LNCaP clone FGC (cell line): ENCODE data around the gene STK32C.
A peak's percentile ranks its signal among the peaks of the same experiment; 100 is the strongest.
"Not testable (repeated sequence)": the region's sequence is repeated elsewhere in the genome, so short reads cannot be mapped to it uniquely, and the experiment has no call there.

Experiments
- DNase-seq: peaks from one replicate; pipeline ENCODE4 v3.0.0-alpha.2; 2011; ENCODE audit warnings: low read depth
- H3K4me3 ChIP-seq: 2 replicates; pipeline ENCODE4 v1.5.1; 2011; ENCODE audit warnings: mild to moderate bottlenecking, low read depth, low read length, control low read depth
- CTCF ChIP-seq: IDR thresholded peaks from 2 replicates; pipeline ENCODE4 v1.5.1; 2012; ENCODE audit warnings: mild to moderate bottlenecking; ENCODE audit not compliant: control insufficient read depth, insufficient read depth; ENCODE audit errors: extremely low read depth

STK32C gene

DNA sequence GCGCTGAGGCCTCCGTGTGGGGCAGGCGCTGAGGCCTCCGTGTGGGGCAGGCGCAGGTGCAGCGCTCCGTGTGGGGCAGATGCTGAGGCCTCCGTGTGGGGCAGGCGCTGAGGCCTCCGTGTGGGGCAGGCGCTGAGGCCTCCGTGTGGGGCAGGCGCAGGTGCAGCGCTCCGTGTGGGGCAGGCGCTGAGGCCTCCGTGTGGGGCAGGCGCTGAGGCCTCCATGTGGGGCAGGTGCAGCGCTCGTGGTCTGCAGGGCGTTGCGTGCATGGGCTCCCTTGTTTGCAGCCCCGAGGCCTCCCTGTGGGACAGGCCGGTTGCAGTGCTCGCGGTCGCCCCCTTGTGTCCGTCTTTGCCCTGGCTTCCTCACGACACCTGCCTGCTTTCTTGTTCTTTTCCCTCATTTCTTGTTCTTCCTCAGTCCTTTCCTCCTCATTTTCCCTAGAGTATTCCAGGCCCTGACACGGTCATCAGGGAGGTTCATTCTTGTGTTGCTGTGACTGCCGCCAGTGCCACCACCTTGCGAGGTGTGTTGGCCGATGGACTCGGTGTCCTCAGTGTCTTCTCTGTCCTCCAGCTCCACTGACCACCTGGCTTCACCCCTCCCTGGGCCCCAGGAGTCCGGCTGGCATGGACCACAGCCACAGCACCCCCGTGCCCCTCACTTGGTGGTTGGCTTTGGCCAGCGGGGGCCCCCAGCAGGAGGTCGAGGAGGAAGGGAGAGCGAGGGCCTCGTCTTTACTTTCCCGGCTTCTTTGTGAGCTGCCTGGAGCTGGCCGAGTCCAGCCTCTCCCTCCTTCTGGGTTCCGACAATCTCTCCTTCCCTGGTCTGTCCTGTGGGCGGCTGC is 44.9 kb upstream of the STK32C start:
- not testable (repeated sequence) for H3K4me3 ChIP-seq, DNase-seq
- TF ChIP-seq CTCF, result peak; percentile 96

- TF ChIP-seq CTCF, result no peak
- H3K4me3 ChIP-seq, result no peak overlapping the region
- no peak for DNase-seq
These were observed 43.9 kb upstream of the STK32C start for GRCh38 chr10:132351611-132352010.

DNA sequence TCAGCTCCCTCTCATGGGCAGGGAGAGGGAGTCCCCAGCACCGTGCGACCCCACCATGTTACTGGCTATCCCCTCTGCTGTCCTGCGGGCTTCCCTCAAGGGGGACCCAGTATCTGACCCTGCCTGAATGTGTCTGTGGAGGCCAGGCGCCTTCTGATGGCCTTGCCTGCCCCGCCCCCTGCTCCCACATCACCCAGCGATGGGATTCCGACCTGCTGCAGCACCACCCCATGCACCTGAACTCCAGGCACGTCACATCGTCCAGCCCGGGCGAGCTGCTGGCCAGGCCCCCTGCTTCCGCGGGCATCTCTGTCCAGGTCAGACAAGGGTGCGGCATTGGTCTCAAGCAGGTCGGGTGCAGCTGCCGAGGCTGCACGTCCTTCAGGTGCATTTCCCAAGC is 43.2 kb upstream of the STK32C start:
- H3K4me3 ChIP-seq, result no peak overlapping the region
- no peak for DNase-seq
- TF ChIP-seq CTCF, result no peak

- TF ChIP-seq CTCF, result no peak
- DNase-seq, result no peak
- no peak overlapping the region for H3K4me3 ChIP-seq
These were observed 42.6 kb upstream of the STK32C start for GRCh38 chr10:132350391-132350790.

DNA sequence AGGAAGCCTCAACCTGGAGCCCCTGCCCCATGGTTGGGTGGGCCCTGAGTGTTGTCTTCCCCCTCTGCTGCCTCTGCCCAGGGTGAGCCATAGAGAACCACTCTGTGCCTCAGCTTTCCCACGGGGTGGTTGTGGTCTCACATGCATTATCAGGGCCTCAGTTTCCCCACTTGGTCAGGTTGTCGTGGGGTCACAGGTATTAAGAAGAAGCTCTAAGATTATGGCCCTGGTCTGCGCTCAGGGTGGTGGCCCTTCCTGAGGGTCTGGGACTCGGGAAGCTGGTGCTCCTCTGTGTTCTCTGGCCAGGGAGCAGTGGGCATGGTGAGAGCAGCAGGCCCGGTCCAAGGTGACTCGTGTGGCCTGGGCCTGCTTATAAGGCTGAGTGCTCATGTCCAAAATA is 42.0 kb upstream of the STK32C start:
- no peak for DNase-seq
- no peak overlapping the region for H3K4me3 ChIP-seq
- no peak for TF ChIP-seq CTCF

GRCh38 chr10:132347931-132348267 is 40.1 kb upstream of the STK32C start:
- DNase-seq, result no peak
- no peak for TF ChIP-seq CTCF

More at GRCh38 chr10:132347931-132348267, 40.1 kb upstream of the STK32C start:
- H3K4me3 ChIP-seq, result no peak overlapping the region
